H9 (cell line): Measurements from ENCODE around the gene CAV3. TPM values are rescaled to one million over a fixed set of nuclear protein-coding genes. Genes with fewer than 3 reads are reported as not detected.
"Not testable (repeated sequence)": the region's sequence is repeated elsewhere in the genome, so short reads cannot be mapped to it uniquely, and the experiment has no call there.

ENCODE experiments used
- DNase-seq: peaks from one replicate; pipeline ENCODE4 v3.0.0-alpha.2; 2017
- H2AFZ ChIP-seq: one replicate; pipeline ENCODE4 v1.6.1; 2013; ENCODE audit warnings: mild to moderate bottlenecking, low read length, control low read depth, moderate library complexity
- H2AK5ac ChIP-seq: 2 replicates; pipeline ENCODE4 v1.6.1; 2013; ENCODE audit warnings: low read length, control low read depth, mixed read lengths; ENCODE audit not compliant: insufficient read length
- H2BK120ac ChIP-seq: one replicate; pipeline ENCODE4 v1.6.1; 2013; ENCODE audit warnings: low read depth, mild to moderate bottlenecking, low read length, control low read depth, inconsistent platforms; ENCODE audit not compliant: poor library complexity, severe bottlenecking
- H2BK12ac ChIP-seq: 2 replicates; pipeline ENCODE4 v1.6.1; 2013; ENCODE audit warnings: low read length, control low read depth, mixed read lengths, low read depth; ENCODE audit not compliant: insufficient read length
- H2BK15ac ChIP-seq: 2 replicates; pipeline ENCODE4 v1.6.1; 2013; ENCODE audit warnings: low read depth, low read length, control low read depth
- H2BK20ac ChIP-seq: one replicate; pipeline ENCODE4 v1.6.1; 2013; ENCODE audit warnings: low read depth, mild to moderate bottlenecking, low read length, control low read depth, inconsistent platforms; ENCODE audit not compliant: poor library complexity, severe bottlenecking
- H2BK5ac ChIP-seq: 2 replicates; pipeline ENCODE4 v1.6.1; 2013; ENCODE audit warnings: low read length, control low read depth, mixed read lengths; ENCODE audit not compliant: insufficient read length
- H3K14ac ChIP-seq: 2 replicates; pipeline ENCODE4 v1.6.1; 2013; ENCODE audit warnings: low read length, control low read depth; ENCODE audit not compliant: insufficient read depth
- H3K18ac ChIP-seq: 2 replicates; pipeline ENCODE4 v1.6.1; 2013; ENCODE audit warnings: low read depth, mild to moderate bottlenecking, mixed read lengths, low read length, control low read depth; ENCODE audit not compliant: insufficient read length
- H3K23ac ChIP-seq: 2 replicates; pipeline ENCODE4 v1.6.1; 2013; ENCODE audit warnings: low read length, control low read depth, mixed read lengths, low read depth; ENCODE audit not compliant: insufficient read length
- H3K23me2 ChIP-seq: 2 replicates; pipeline ENCODE4 v1.6.1; 2013; ENCODE audit warnings: low read depth, mild to moderate bottlenecking, mixed read lengths, low read length, control low read depth; ENCODE audit not compliant: insufficient read length, poor library complexity, severe bottlenecking
- H3K27ac ChIP-seq: 2 replicates; pipeline ENCODE4 v1.5.1; 2013; ENCODE audit warnings: low read length, control low read depth, mixed read lengths, low read depth; ENCODE audit not compliant: insufficient read length
- H3K27me3 ChIP-seq: 2 replicates; pipeline ENCODE4 v1.6.1; 2013; ENCODE audit warnings: low read length, control low read depth, inconsistent platforms; ENCODE audit not compliant: insufficient read depth
- H3K4ac ChIP-seq: 2 replicates; pipeline ENCODE4 v1.6.1; 2013; ENCODE audit warnings: low read depth, mild to moderate bottlenecking, control low read depth, inconsistent platforms, low read length, moderate library complexity
- H3K4me1 ChIP-seq: 2 replicates; pipeline ENCODE4 v1.6.1; 2013; ENCODE audit warnings: low read length, control low read depth, inconsistent platforms; ENCODE audit not compliant: insufficient read depth
- H3K4me2 ChIP-seq: 2 replicates; pipeline ENCODE4 v1.6.1; 2013; ENCODE audit warnings: low read length, control low read depth, mixed read lengths; ENCODE audit not compliant: insufficient read length, insufficient read depth
- H3K56ac ChIP-seq: 2 replicates; pipeline ENCODE4 v1.6.1; 2013; ENCODE audit warnings: low read depth, mild to moderate bottlenecking, mixed read lengths, low read length, control low read depth; ENCODE audit not compliant: insufficient read length
- H3K79me1 ChIP-seq: 2 replicates; pipeline ENCODE4 v1.6.1; 2013; ENCODE audit warnings: low read depth, mild to moderate bottlenecking, moderate library complexity, low read length, control low read depth, inconsistent platforms; ENCODE audit not compliant: insufficient read depth, poor library complexity, severe bottlenecking
- H3K79me2 ChIP-seq: 2 replicates; pipeline ENCODE4 v1.6.1; 2013; ENCODE audit warnings: low read length, control low read depth, inconsistent platforms; ENCODE audit not compliant: insufficient read depth
- H3K9ac ChIP-seq: 2 replicates; pipeline ENCODE4 v1.6.1; 2013; ENCODE audit warnings: low read length, control low read depth, mixed read lengths; ENCODE audit not compliant: insufficient read length; ENCODE audit errors: extremely low read depth
- H3K9me3 ChIP-seq: one replicate; pipeline ENCODE4 v1.6.1; 2013; ENCODE audit warnings: low read depth, low read length, inconsistent platforms; ENCODE audit not compliant: control insufficient read depth
- H3T11ph ChIP-seq: one replicate; pipeline ENCODE4 v1.6.1; 2013; ENCODE audit warnings: mild to moderate bottlenecking, low read length, control low read depth, inconsistent platforms
- H4K20me1 ChIP-seq: one replicate; pipeline ENCODE4 v1.6.1; 2013; ENCODE audit not compliant: control insufficient read depth, insufficient read length, insufficient read depth
- H4K5ac ChIP-seq: 2 replicates; pipeline ENCODE4 v1.6.1; 2013; ENCODE audit warnings: low read depth, mild to moderate bottlenecking, mixed read lengths, low read length, control low read depth; ENCODE audit not compliant: insufficient read length
- H4K8ac ChIP-seq: replicated peaks from 2 replicates; pipeline ENCODE4 v1.6.1; 2013; ENCODE audit warnings: low read length, control low read depth, mixed read lengths, low read depth; ENCODE audit not compliant: insufficient read length
- H4K91ac ChIP-seq: 2 replicates; pipeline ENCODE4 v1.6.1; 2013; ENCODE audit warnings: low read depth, mild to moderate bottlenecking, moderate library complexity, mixed read lengths, low read length, control low read depth; ENCODE audit not compliant: insufficient read length
- H3K27ac Mint-ChIP-seq, 3 experiments: 2 replicates in 2 of 3; 3 replicates in 1 of 3; pipeline ENCODE4 v1.8.0; 2020 to 2021; ENCODE audit warnings: mixed read lengths in 3 of 3, mild to moderate bottlenecking in 1 of 3, moderate library complexity in 1 of 3
- H3K27me3 Mint-ChIP-seq: 2 replicates; pipeline ENCODE4 v1.8.0; 2021; ENCODE audit warnings: low read depth, mild to moderate bottlenecking, moderate library complexity, mixed read lengths
- H3K36me3 Mint-ChIP-seq, 3 experiments: 2 replicates in 2 of 3; 3 replicates in 1 of 3; pipeline ENCODE4 v1.8.0; 2020 to 2021; ENCODE audit warnings: low read depth in 3 of 3, mixed read lengths in 3 of 3; ENCODE audit not compliant: insufficient read depth in 1 of 3
- H3K4me1 Mint-ChIP-seq, 2 experiments: 2 replicates each; pipeline ENCODE4 v1.8.0; 2020; ENCODE audit warnings: mixed read lengths in 2 of 2
- H3K4me3 Mint-ChIP-seq, 2 experiments: 2 replicates in 1 of 2; 3 replicates in 1 of 2; pipeline ENCODE4 v1.8.0; 2020 to 2021; ENCODE audit warnings: mild to moderate bottlenecking in 2 of 2, mixed read lengths in 2 of 2, moderate library complexity in 1 of 2
- H3K9me3 Mint-ChIP-seq, 2 experiments: 2 replicates in 1 of 2; 3 replicates in 1 of 2; pipeline ENCODE4 v1.8.0; 2020; ENCODE audit warnings: mild to moderate bottlenecking in 2 of 2, mixed read lengths in 2 of 2, moderate library complexity in 1 of 2
- WGBS: extraction: QIAGEN DNeasy Blood & Tissue Kit; methylation state at CpG from one replicate; pipeline ENCODE4 v1.1.7; 2013; ENCODE audit warnings: missing lambda C conversion rate, low lambda C conversion rate, mixed read lengths; ENCODE audit not compliant: insufficient read length; ENCODE audit errors: extremely low coverage; 5-methylcytosine and 5-hydroxymethylcytosine counted together
- long read RNA-seq: library from polyadenylated mRNA; unstranded; transcript quantifications from one replicate; pipeline ENCODE4 v2.0.0, GENCODE V29; 2020
- total RNA-seq: library from RNA; stranded (reverse); gene quantifications from 2 replicates; pipeline ENCODE4 v1.2.1, GENCODE V29; 2021
- TF ChIP-seq, protein P1 (sequence below): fragments of 200-600 bp; sonication (generic); conservative IDR thresholded peaks from 3 replicates; pipeline ENCODE4 v1.8.0; 2021; ENCODE audit warnings: antibody characterized with exemption, mild to moderate bottlenecking

The CAV3 gene
- not detected in 2 replicates for total RNA-seq
- long read RNA-seq, partial matches to known transcripts, result 0 of 1 reads
- long read RNA-seq, other reads (novel, unspliced or antisense), result 1 of 1 reads

GRCh38 chr3:8733332-8734094 is at the start of gene CAV3:
CAV3 (plus strand) TSS chr3:8733802; CDS start chr3:8733877, 75 bp downstream.
- Histone ChIP-seq H3K23ac (no peak within 1 kb of the TSS), H3K56ac (no peak within 1 kb of the TSS), H3K23me2 (no peaks in the 10 kb centered on the region), H2BK5ac (no peak within 1 kb of the TSS), H2BK12ac (no peak within 1 kb of the TSS), H3K9ac (no peak within 1 kb of the TSS), H3K4ac (no peak within 1 kb of the TSS), H2AFZ (no peak within 1 kb of the TSS), H4K5ac (no peak within 1 kb of the TSS), H3K27ac (no peak within 1 kb of the TSS), H3K27me3 (no peaks in the 10 kb centered on the region), H3K18ac (no peak within 1 kb of the TSS), H3K79me1 (no peaks in the 10 kb centered on the region), H3K14ac (no peak within 1 kb of the TSS), H3T11ph (no peak within 1 kb of the TSS), H3K4me2 (no peak within 1 kb of the TSS), H4K8ac (no peak within 1 kb of the TSS), H2AK5ac (no peak within 1 kb of the TSS), H3K4me1 (no peaks in the 10 kb centered on the region), H2BK120ac (no peak within 1 kb of the TSS), H2BK15ac (no peak within 1 kb of the TSS), H4K20me1 (no peaks in the 10 kb centered on the region), H3K79me2 (no peaks in the 10 kb centered on the region), H3K9me3 (no peaks in the 10 kb centered on the region), H4K91ac (no peak within 1 kb of the TSS), H2BK20ac (no peak within 1 kb of the TSS)
- H3K27ac Mint-ChIP-seq, result no peak within 1 kb of the TSS
- H3K4me1 Mint-ChIP-seq, result peaks cover 8 to 11% of the 10 kb centered on the region in 2 experiments
- no peak within 1 kb of the TSS for H3K4me3 Mint-ChIP-seq
- peaks cover 71% of the 10 kb centered on the region for H3K27me3 Mint-ChIP-seq
- DNase-seq, result no peak
- WGBS, result no CpG with 5 or more reads among the region's 23 CpGs
- no peaks in the 10 kb centered on the region for H3K36me3 Mint-ChIP-seq
- H3K9me3 Mint-ChIP-seq, result no peaks in the 10 kb centered on the region
- TF ChIP-seq, protein P1, sequence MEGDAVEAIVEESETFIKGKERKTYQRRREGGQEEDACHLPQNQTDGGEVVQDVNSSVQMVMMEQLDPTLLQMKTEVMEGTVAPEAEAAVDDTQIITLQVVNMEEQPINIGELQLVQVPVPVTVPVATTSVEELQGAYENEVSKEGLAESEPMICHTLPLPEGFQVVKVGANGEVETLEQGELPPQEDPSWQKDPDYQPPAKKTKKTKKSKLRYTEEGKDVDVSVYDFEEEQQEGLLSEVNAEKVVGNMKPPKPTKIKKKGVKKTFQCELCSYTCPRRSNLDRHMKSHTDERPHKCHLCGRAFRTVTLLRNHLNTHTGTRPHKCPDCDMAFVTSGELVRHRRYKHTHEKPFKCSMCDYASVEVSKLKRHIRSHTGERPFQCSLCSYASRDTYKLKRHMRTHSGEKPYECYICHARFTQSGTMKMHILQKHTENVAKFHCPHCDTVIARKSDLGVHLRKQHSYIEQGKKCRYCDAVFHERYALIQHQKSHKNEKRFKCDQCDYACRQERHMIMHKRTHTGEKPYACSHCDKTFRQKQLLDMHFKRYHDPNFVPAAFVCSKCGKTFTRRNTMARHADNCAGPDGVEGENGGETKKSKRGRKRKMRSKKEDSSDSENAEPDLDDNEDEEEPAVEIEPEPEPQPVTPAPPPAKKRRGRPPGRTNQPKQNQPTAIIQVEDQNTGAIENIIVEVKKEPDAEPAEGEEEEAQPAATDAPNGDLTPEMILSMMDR, result no peak

- H3K23ac ChIP-seq, H2BK15ac ChIP-seq, H3K23me2 ChIP-seq, H3K79me2 ChIP-seq, H4K91ac ChIP-seq, DNase-seq, H3K4me1 ChIP-seq, H4K8ac ChIP-seq, H3K27ac Mint-ChIP-seq, H2AFZ ChIP-seq, H4K5ac ChIP-seq, H2BK12ac ChIP-seq, H2AK5ac ChIP-seq, H3K4me3 Mint-ChIP-seq, H3K56ac ChIP-seq, H3K27me3 ChIP-seq, H3K9ac ChIP-seq, H3T11ph ChIP-seq, H3K18ac ChIP-seq, H2BK5ac ChIP-seq, H3K14ac ChIP-seq, H2BK20ac ChIP-seq, H3K79me1 ChIP-seq, H3K4me2 ChIP-seq, H3K9me3 Mint-ChIP-seq, H3K9me3 ChIP-seq, H2BK120ac ChIP-seq, H3K4ac ChIP-seq, H3K27ac ChIP-seq, H4K20me1 ChIP-seq, H3K36me3 Mint-ChIP-seq: not testable (repeated sequence)
- Mint-ChIP-seq H3K27me3 (peaks cover 43% of the 10 kb centered on the region), H3K4me1 (peaks cover 12 to 22% of the 10 kb centered on the region in 2 experiments)
- no CpG with 5 or more reads among the region's 6 CpGs for WGBS
Observed at GRCh38 chr3:8684992-8685391, 48.6 kb upstream of the CAV3 start.
